ENCODE results near the gene MYCN. TPM values are rescaled to one million over a fixed set of nuclear protein-coding genes. Genes with fewer than 3 reads are reported as not detected.
"Not testable (repeated sequence)": the region's sequence is repeated elsewhere in the genome, so short reads cannot be mapped to it uniquely, and the experiment has no call there.

The MYCN gene
- total and polyA plus RNA-seq, 2 of the 13 experiments (the other 11 are each of a cell fraction or from before 2014, with no cell fraction given) = not detected

DNA sequence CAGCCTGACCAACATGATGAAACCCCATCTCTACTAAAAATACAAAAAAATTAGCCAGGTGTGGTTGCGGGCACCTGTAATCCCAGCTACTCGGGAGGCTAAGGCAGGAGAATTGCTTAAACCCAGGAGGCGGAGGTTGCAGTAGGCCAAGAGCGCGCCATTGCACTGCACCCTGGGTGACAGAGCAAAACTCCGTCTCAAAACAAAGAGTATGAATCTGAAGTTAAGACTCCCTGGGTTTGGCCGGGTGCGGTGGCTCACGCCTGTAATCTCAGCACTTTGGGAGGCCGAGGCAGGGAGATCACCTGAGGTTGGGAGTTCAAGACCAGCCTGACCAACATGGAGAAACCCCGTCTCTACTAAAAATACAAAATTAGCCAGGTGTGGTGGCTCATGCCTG lies 11.6 kb downstream of the MYCN start:
- H3K9me3 ChIP-seq (ENCODE audit: low read length); POLR2A ChIA-PET; H3K4me3 ChIP-seq (replicated peaks in 1 of 3; ENCODE audit: insufficient read depth in 1 of 3, low read depth in 2 of 3, low read length in 3 of 3); intact Hi-C loops (cut with micrococcal nuclease; ENCODE audit: unreplicated experiment); FAIRE-seq; H3K27ac ChIP-seq (ENCODE audit: extremely low read length, insufficient read depth, low read length); H2AFZ ChIP-seq (ENCODE audit: low read length); H3K4me2 ChIP-seq (ENCODE audit: low read depth, low read length); H3K9ac ChIP-seq (ENCODE audit: insufficient read depth, low read depth, low read length); ATAC-seq; CTCF ChIA-PET (ENCODE audit: low intra/inter-chr PET ratio, low total read pairs); H4K20me1 ChIP-seq (ENCODE audit: insufficient read depth, low read length); H3K4me1 ChIP-seq (ENCODE audit: insufficient read depth, low read length); BruUV-seq (replicated peaks); H3K79me2 ChIP-seq (ENCODE audit: insufficient read depth, low read length); in situ Hi-C loops (cut with HindIII; ENCODE audit: extremely low pct_ligation_motif_present, low pct_unique_long_range_greater_than_20kb); H3K36me3 ChIP-seq (replicated peaks in 1 of 2; ENCODE audit: control insufficient read depth in 1 of 2, insufficient read depth in 2 of 2, low read length in 2 of 2); DNase-seq (ENCODE audit: low spot score): not testable (repeated sequence)
- peaks cover 0 to 20% of the 10 kb centered on the region in 2 experiments; a peak in 2 of 5 replicates for H3K27me3 ChIP-seq (ENCODE audit: control insufficient read depth in 1 of 2, insufficient read depth in 2 of 2, low read length in 2 of 2)
- 78% methylated on average over 11 of the region's 11 CpGs for WGBS (ENCODE audit: low lambda C conversion rate)

DNA sequence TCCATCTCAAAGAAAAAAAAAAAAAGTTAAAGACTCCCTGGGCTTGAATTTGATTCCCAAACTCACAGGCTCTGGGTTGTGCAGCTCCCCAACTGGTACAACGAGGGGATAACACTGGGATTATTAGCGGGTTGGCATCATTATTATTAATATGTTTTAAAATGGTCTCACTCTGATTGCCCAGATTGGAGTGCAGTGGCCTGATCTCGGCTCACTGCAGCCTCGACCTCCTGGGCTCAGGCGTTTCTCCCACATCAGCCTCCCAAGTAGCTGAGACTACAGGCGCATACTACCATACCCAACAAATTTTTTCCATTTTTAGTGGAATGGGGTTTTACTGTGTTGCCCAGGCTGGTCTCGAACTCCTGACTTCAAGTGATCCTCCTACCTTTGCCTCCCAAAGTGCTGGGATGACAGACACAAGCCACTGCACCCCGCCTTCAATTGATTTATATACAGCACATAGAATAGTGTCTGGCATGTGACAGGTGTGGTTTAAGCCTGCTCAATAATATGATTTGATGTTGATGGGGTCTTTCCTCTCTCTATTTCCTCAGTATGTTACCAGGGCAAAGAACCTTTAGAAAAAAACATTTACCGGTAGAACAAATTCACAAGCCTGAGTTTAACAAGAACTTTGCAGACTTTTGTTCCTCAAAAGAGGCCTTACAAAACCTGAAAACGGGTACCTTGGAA lies 12.2 kb downstream of the MYCN start:
- DNase-seq (ENCODE audit: low spot score) = no peak
- CTCF ChIA-PET (ENCODE audit: low intra/inter-chr PET ratio, low total read pairs) = interaction anchor here (0.6 kb wide), 1 partner anchor 226 kb away, joined by 3 read pairs; no protein-coding TSS in a partner anchor
- POLR2A ChIA-PET = no interaction called here
- no peak for TF ChIP-seq CBFB (CRISPR knock-in tag; IDR thresholded peaks at IDR 0.05)
- TF ChIP-seq ELF1 (CRISPR knock-in tag; IDR thresholded peaks at IDR 0.05) = no peak
- TF ChIP-seq, protein P1, sequence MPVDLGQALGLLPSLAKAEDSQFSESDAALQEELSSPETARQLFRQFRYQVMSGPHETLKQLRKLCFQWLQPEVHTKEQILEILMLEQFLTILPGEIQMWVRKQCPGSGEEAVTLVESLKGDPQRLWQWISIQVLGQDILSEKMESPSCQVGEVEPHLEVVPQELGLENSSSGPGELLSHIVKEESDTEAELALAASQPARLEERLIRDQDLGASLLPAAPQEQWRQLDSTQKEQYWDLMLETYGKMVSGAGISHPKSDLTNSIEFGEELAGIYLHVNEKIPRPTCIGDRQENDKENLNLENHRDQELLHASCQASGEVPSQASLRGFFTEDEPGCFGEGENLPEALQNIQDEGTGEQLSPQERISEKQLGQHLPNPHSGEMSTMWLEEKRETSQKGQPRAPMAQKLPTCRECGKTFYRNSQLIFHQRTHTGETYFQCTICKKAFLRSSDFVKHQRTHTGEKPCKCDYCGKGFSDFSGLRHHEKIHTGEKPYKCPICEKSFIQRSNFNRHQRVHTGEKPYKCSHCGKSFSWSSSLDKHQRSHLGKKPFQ (CRISPR knock-in tag; IDR thresholded peaks at IDR 0.05; ENCODE audit: insufficient replicate concordance) = no peak
- TF ChIP-seq, protein P2, sequence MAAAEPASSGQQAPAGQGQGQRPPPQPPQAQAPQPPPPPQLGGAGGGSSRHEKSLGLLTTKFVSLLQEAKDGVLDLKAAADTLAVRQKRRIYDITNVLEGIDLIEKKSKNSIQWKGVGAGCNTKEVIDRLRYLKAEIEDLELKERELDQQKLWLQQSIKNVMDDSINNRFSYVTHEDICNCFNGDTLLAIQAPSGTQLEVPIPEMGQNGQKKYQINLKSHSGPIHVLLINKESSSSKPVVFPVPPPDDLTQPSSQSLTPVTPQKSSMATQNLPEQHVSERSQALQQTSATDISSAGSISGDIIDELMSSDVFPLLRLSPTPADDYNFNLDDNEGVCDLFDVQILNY (CRISPR knock-in tag; conservative IDR thresholded peaks at IDR 0.05) = no peak
- no peak for TF ChIP-seq ZNF781 (CRISPR knock-in tag; IDR thresholded peaks at IDR 0.05; ENCODE audit: borderline replicate concordance, not compliant biosample characterization)
- no peak for TF ChIP-seq THAP11 (CRISPR knock-in tag; IDR thresholded peaks at IDR 0.05)
- TF ChIP-seq, protein P3, sequence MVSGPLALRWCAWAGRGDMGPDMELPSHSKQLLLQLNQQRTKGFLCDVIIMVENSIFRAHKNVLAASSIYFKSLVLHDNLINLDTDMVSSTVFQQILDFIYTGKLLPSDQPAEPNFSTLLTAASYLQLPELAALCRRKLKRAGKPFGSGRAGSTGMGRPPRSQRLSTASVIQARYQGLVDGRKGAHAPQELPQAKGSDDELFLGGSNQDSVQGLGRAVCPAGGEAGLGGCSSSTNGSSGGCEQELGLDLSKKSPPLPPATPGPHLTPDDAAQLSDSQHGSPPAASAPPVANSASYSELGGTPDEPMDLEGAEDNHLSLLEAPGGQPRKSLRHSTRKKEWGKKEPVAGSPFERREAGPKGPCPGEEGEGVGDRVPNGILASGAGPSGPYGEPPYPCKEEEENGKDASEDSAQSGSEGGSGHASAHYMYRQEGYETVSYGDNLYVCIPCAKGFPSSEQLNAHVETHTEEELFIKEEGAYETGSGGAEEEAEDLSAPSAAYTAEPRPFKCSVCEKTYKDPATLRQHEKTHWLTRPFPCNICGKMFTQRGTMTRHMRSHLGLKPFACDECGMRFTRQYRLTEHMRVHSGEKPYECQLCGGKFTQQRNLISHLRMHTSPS (CRISPR knock-in tag; IDR thresholded peaks at IDR 0.05; ENCODE audit: low read depth) = no peak
- TF ChIP-seq, protein P4, sequence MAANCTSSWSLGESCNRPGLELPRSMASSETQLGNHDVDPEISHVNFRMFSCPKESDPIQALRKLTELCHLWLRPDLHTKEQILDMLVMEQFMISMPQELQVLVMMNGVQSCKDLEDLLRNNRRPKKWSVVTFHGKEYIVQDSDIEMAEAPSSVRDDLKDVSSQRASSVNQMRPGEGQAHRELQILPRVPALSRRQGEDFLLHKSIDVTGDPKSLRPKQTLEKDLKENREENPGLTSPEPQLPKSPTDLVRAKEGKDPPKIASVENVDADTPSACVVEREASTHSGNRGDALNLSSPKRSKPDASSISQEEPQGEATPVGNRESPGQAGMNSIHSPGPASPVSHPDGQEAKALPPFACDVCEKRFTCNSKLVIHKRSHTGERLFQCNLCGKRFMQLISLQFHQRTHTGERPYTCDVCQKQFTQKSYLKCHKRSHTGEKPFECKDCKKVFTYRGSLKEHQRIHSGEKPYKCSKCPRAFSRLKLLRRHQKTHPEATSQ (CRISPR knock-in tag; IDR thresholded peaks at IDR 0.05; ENCODE audit: borderline replicate concordance) = no peak
- TF ChIP-seq SOX5 (CRISPR knock-in tag; IDR thresholded peaks at IDR 0.05; ENCODE audit: borderline replicate concordance) = no peak
- no peak for TF ChIP-seq ZFP36 (IDR thresholded peaks at IDR 0.05; ENCODE audit: borderline replicate concordance, low read depth, low read length, partially characterized antibody)
- TF ChIP-seq THYN1 (CRISPR knock-in tag; IDR thresholded peaks at IDR 0.05; ENCODE audit: borderline replicate concordance, low read depth) = no peak

More for the DNA sequence above, 12.2 kb downstream of the MYCN start:
- Histone ChIP-seq H3K4me2 (ENCODE audit: low read depth, low read length) (no peak overlapping the region), H3K79me2 (ENCODE audit: insufficient read depth, low read length) (no peaks in the 10 kb centered on the region), H3K27ac (ENCODE audit: extremely low read length, insufficient read depth, low read length) (no peak overlapping the region), H3K27me3 (ENCODE audit: control insufficient read depth in 1 of 2, insufficient read depth in 2 of 2, low read length in 2 of 2) (peaks cover 0 to 20% of the 10 kb centered on the region in 2 experiments; a peak in 2 of 5 replicates), H3K9me3 (ENCODE audit: low read length) (no peaks in the 10 kb centered on the region), H3K36me3 (replicated peaks in 1 of 2; ENCODE audit: control insufficient read depth in 1 of 2, insufficient read depth in 2 of 2, low read length in 2 of 2) (no peaks in the 10 kb centered on the region), H4K20me1 (ENCODE audit: insufficient read depth, low read length) (no peaks in the 10 kb centered on the region), H3K4me3 (replicated peaks in 1 of 3; ENCODE audit: insufficient read depth in 1 of 3, low read depth in 2 of 3, low read length in 3 of 3) (no peak overlapping the region), H3K9ac (ENCODE audit: insufficient read depth, low read depth, low read length) (no peak overlapping the region), H3K4me1 (ENCODE audit: insufficient read depth, low read length) (no peaks in the 10 kb centered on the region), H2AFZ (ENCODE audit: low read length) (no peak overlapping the region)
- in situ Hi-C loops (cut with HindIII; ENCODE audit: extremely low pct_ligation_motif_present, low pct_unique_long_range_greater_than_20kb) (no loop called here), intact Hi-C loops (cut with micrococcal nuclease; ENCODE audit: unreplicated experiment) (no loop called here)
- BruUV-seq (replicated peaks) = no TSS peak
- no peak for ATAC-seq
- WGBS (ENCODE audit: low lambda C conversion rate) = 46% methylated on average over 10 of the region's 10 CpGs
- no peak for FAIRE-seq

All from HepG2 (cell line).